ENCODE results near the gene CEACAM5.
"Not testable (repeated sequence)": the region's sequence is repeated elsewhere in the genome, so short reads cannot be mapped to it uniquely, and the experiment has no call there.

CEACAM5 gene

GRCh38 chr19:41700381-41701195, 7.8 kb upstream of the CEACAM5 start:
- no peak for DNase-seq (ENCODE audit: low spot score)

- DNase-seq (ENCODE audit: low spot score), result peak; percentile 50
Observed at GRCh38 chr19:41701401-41702075, 6.9 kb upstream of the CEACAM5 start.

GRCh38 chr19:41702171-41702651, 6.2 kb upstream of the CEACAM5 start:
- no peak for DNase-seq (ENCODE audit: low spot score)

GRCh38 chr19:41703602-41704293, 4.7 kb upstream of the CEACAM5 start:
- no peak for DNase-seq (ENCODE audit: low spot score)

GRCh38 chr19:41705393-41706174, 2.8 kb upstream of the CEACAM5 start:
- peak; percentile 35 for DNase-seq (ENCODE audit: low spot score)

- peak; percentile 84 for DNase-seq (ENCODE audit: low spot score)
Observed at GRCh38 chr19:41706741-41707501, 1.5 kb upstream of the CEACAM5 start.

- no peak for DNase-seq (ENCODE audit: low spot score)
Observed at GRCh38 chr19:41707502-41707812, 969 bp upstream of the CEACAM5 start.

- DNase-seq (ENCODE audit: low spot score), result no peak
Observed at GRCh38 chr19:41707871-41708371, 505 bp upstream of the CEACAM5 start.

- not testable (repeated sequence) for DNase-seq (ENCODE audit: low spot score)
Observed at GRCh38 chr19:41709516-41709915, 1.1 kb downstream of the CEACAM5 start.

- no peak for DNase-seq (ENCODE audit: low spot score)
Observed at GRCh38 chr19:41709951-41710645, 1.7 kb downstream of the CEACAM5 start.

GRCh38 chr19:41711376-41712261, 3.2 kb downstream of the CEACAM5 start:
- DNase-seq (ENCODE audit: low spot score), result no peak

GRCh38 chr19:41714598-41714997, 6.2 kb downstream of the CEACAM5 start:
- DNase-seq (ENCODE audit: low spot score), result no peak

GRCh38 chr19:41718761-41719160, 10.3 kb downstream of the CEACAM5 start:
- DNase-seq (ENCODE audit: low spot score), result no peak

GRCh38 chr19:41720103-41720502, 11.7 kb downstream of the CEACAM5 start:
- DNase-seq (ENCODE audit: low spot score), result no peak

GRCh38 chr19:41726493-41726892, 18.1 kb downstream of the CEACAM5 start:
- DNase-seq (ENCODE audit: low spot score), result no peak

GRCh38 chr19:41734156-41734555, 25.7 kb downstream of the CEACAM5 start:
- DNase-seq (ENCODE audit: low spot score), result no peak

- DNase-seq (ENCODE audit: low spot score), result no peak
Observed at GRCh38 chr19:41734585-41734984, 26.2 kb downstream of the CEACAM5 start.

GRCh38 chr19:41735071-41735600, 26.7 kb downstream of the CEACAM5 start:
- no peak for DNase-seq (ENCODE audit: low spot score)

GRCh38 chr19:41739361-41739760, 30.9 kb downstream of the CEACAM5 start:
- no peak for DNase-seq (ENCODE audit: low spot score)
